Activated CD4-positive, CD25-positive, alpha-beta regulatory T cell (primary cell): ENCODE data around the gene RTP3.

Experiments
- DNase-seq, 4 experiments: peaks; one replicate each; lab custom pipeline; 2025; lab: John Stamatoyannopoulos, UW

RTP3 gene

GRCh38 chr3:46469680-46470357 is 28.0 kb upstream of the RTP3 start:
- no peak for DNase-seq

GRCh38 chr3:46470831-46471230 is 26.9 kb upstream of the RTP3 start:
- no peak for DNase-seq

DNA sequence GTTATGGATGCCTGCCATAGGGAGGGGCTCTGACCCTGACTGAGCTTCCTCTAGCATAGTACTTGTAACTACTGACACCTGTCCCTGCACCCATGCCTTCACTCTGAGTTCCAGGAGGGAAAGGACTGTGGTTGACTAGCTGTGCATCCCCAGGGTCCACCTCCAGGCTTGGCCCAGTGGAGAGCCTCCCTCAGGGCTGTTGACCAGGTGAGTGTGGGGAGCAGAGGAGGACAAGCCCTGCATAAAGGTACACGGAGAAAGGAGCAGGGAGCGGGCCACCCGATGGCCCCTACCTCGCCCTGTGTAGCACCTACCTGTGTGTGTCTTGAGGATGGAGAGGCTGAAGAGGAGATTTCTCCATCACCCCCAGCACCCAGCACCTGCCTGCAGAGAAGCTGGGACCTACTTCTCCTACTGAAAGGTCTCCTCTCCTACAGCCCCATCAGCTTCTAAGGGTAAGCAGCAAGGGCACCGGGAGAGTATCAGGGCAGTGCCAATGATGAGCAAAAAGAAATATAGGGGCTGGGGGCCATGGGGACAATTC is 26.3 kb upstream of the RTP3 start:
- DNase-seq = no peak

- DNase-seq = no peak
Measured at GRCh38 chr3:46472736-46473135, 25.0 kb upstream of the RTP3 start.

DNA sequence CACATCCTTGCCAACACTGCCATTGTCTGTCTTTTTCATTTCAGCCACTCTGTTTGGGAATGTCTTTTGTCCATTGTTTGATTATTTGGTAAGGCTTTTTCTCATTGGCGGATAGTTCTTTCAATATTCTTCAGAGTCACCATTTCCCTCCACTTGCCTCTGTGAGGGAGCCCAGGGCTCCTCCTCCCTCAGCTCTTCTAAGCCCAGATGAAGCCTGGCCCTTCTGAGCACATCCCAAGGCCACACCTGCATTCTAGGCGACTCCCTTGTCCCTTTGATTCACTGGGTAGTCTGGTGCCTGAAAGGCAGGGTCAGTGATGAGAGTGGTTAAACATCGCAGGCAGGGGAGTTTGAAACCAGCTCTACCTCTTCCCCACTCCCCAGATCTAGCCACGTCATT is 20.6 kb upstream of the RTP3 start:
- DNase-seq = no peak

DNA sequence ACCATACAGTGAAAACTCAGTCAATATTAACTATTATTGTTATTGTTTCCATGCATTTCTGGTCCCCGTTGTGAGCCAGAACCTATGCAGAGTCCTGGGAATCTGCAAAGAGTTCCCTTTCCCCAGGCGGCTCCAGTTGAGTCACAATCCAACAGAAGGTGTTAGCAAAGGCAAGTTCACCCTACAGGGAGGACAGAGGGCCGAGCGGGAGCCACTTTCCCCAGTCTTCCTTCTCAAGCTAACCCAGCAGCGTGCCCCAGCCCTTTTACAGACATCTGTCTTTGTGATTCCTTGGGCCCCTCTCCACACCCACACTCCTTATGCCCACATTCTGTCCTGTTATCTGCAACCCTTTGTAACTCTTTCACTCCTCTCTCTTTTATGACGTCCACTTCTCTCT is 20.0 kb upstream of the RTP3 start:
- DNase-seq = no peak

GRCh38 chr3:46478341-46478740 is 19.4 kb upstream of the RTP3 start:
- no peak for DNase-seq

- no peak for DNase-seq
Measured at GRCh38 chr3:46479021-46479420, 18.8 kb upstream of the RTP3 start.

- no peak for DNase-seq
Measured at GRCh38 chr3:46479696-46480095, 18.1 kb upstream of the RTP3 start.

- no peak for DNase-seq
Measured at GRCh38 chr3:46480491-46481195, 17.1 kb upstream of the RTP3 start.

DNA sequence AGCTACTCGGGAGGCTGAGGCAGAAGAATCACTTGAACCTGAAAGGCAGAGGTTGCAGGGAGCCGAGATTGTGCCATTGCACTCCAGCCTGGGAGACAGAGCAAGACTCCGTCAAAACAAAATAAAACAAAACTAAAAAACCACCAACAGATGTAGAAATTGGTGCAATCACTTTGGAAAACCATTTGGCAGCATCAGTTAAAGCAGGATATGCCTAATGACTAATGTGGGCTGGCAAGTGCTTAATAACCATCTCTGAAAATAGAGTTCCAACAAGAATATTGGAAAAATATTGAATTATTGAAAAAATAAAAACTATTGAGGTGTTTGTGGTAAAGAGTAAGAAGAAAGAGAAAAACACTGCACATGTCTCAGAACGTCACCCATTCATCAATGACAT is 16.1 kb upstream of the RTP3 start:
- DNase-seq = no peak

DNA sequence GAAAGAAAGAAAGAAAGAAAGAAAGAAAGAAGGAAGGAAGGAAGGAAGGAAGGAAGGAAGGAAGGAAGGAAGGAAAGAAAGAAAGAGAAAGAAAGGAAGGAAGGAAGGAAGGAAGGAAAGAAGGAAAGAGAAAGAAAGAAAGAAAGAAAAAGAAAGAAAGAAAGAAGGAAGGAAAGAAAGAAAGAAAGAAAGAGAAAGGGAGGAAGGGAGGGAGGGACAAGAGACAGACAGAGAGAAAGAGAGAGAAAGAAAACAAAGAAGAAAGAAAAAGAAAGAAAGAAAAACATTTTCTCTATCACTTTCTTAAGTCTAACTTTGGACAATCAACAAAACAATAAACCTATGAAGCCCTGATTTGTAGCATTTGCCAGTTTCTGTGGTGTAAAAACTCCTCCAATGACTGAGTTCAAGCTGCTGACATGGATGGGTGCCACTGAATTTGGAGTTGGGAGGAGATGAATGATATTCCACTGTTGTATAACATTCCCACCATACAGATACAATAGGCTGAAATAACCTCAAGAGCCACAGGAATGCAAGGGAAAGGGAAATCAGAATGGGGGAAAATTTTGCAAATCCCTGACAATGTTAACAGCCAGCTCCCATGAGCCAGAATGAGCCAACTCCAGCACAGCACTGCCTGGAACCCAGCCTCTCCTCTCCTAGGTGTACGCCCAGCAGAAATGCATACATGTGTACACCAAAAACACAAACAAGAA is 15.0 kb upstream of the RTP3 start:
- no peak for DNase-seq

DNA sequence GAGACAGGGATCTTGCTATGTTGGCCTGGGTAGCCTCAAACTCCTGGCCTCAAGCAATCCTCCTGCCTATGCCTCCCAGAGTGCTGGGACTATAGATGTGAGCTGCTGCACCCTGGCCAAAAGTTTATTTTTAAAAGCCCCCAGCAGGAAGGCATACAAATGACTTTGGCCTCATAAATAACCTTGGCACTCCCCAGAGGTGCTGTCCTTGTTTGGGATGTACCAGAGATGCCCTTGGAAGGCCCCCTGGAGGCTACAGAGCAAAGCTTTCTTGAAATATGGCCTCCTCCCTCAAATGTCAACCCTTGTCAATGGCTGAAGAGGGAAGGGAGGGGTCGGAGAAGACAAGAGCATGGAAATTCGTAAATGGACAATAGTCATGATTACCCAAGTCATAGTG is 14.0 kb upstream of the RTP3 start:
- no peak for DNase-seq

DNA sequence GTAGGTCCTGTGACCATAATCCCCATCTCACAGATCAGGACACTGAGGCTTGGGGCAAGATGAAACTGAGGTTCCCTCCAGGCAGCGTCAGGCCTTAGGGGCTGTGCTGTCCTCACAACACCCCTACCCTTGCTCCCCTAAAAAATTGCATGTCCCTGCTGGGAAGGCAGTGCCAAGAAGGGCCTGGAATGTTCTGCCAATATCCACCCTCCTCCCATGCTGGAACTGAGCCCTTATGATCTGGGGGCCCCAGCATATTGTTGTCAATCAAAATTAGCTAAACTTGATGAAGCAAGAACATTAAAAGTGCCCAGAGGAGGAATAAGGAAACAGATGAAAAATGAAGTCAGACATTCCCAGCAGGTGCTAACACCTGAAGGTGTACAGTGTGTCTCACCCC is 13.4 kb upstream of the RTP3 start:
- DNase-seq = no peak

GRCh38 chr3:46484911-46485778 is 12.6 kb upstream of the RTP3 start:
- no peak for DNase-seq

DNA sequence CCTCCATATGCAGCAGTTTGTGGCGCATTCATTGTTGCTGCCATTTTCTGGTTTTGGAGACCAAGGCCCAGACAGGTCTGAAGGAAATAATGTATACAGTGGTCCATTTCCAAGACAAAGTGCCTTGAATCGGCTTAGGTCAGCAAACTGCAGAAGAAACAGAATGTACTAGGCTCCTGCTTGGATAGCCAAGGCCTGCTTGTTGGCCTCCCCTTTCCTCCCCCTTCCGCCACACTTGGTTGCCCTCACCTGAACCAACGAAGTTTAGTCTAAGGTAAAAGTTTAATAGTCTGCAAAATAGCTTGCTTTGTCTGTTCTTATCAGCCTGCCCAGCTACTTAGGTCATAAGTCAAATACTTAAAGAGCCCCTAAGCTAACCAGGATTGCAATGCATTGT is 12.0 kb upstream of the RTP3 start:
- no peak for DNase-seq

- DNase-seq = peak; percentile 82 to 91 (median 84)
Measured at GRCh38 chr3:46488735-46489361, 8.9 kb upstream of the RTP3 start.

DNA sequence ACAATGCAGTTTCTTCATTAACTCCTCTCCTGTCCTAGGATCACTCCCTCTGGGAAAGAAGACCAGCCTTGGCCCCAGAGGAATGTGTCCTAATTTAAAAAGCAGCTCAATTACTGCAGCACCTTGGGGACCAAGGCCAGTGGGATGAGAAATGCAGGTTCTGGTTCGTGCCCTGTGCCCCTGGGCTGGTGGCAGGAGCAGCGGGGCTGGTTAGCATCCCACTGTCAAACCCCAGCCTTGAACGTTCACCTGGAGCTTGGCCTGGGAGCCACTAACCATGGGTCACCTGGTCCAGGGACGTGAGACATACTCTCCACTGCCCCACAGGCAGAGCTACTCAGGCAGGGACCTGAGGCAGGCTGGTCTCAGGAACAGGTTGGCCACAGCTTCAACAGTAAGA is 8.4 kb upstream of the RTP3 start:
- no peak for DNase-seq

- no peak for DNase-seq
Measured at GRCh38 chr3:46489875-46490274, 7.9 kb upstream of the RTP3 start.

- DNase-seq = no peak
Measured at GRCh38 chr3:46490338-46491084, 7.3 kb upstream of the RTP3 start.
